HepG2 (cell line): Measurements from ENCODE around the gene IST1. TPM values are rescaled to one million over a fixed set of nuclear protein-coding genes. Genes with fewer than 3 reads are reported as not detected.

Source experiments
- GATAD2A ChIP-seq: IDR thresholded peaks from 2 replicates; pipeline ENCODE4 v1.6.1; 2016
- GFI1 ChIP-seq: sonication (generic); formaldehyde crosslinking; IDR thresholded peaks from 2 replicates; pipeline ENCODE4 v1.5.0; 2020; ENCODE audit warnings: missing genetic modification reagents, mild to moderate bottlenecking, borderline replicate concordance
- HOXA3 ChIP-seq: sonication (generic); formaldehyde crosslinking; IDR thresholded peaks from 2 replicates; pipeline ENCODE4 v1.5.0; 2020; ENCODE audit warnings: missing genetic modification reagents
- MIXL1 ChIP-seq: IDR thresholded peaks from 2 replicates; pipeline ENCODE4 v1.6.1; 2016
- PHF21A ChIP-seq: sonication (generic); formaldehyde crosslinking; IDR thresholded peaks from 2 replicates; pipeline ENCODE4 v1.5.0; 2020; ENCODE audit warnings: mild to moderate bottlenecking, missing genetic modification reagents
- SMC3 ChIP-seq: IDR thresholded peaks from 2 replicates; pipeline ENCODE4 v1.6.1; 2011; ENCODE audit warnings: low read length, improper control_type of control experiment
- TARDBP ChIP-seq: sonication (generic); formaldehyde crosslinking; IDR thresholded peaks from 2 replicates; pipeline ENCODE4 v1.8.0; 2022; ENCODE audit warnings: mild to moderate bottlenecking, missing genetic modification reagents
- ZBTB7B ChIP-seq: sonication (generic); formaldehyde crosslinking; IDR thresholded peaks from 2 replicates; pipeline ENCODE4 v1.4.0; 2020; ENCODE audit warnings: missing genetic modification reagents
- ZNF614 ChIP-seq: IDR thresholded peaks from 2 replicates; pipeline ENCODE4 v1.6.1; 2018; ENCODE audit warnings: missing biosample characterization, missing genetic modification reagents, inconsistent platforms, borderline replicate concordance
- ZNF775 ChIP-seq: sonication (generic); formaldehyde crosslinking; IDR thresholded peaks from 2 replicates; pipeline ENCODE4 v1.4.0; 2020; ENCODE audit warnings: missing genetic modification reagents, mild to moderate bottlenecking, moderate library complexity, borderline replicate concordance
- ZNF782 ChIP-seq: sonication (generic); formaldehyde crosslinking; IDR thresholded peaks from 2 replicates; pipeline ENCODE4 v1.4.0; 2020; ENCODE audit warnings: missing genetic modification reagents, mild to moderate bottlenecking, borderline replicate concordance
- polyA plus RNA-seq, 8 experiments: library from polyadenylated mRNA; depleted of rRNA in 3 of 8; stranded (reverse) in 7 of 8; unstranded in 1 of 8; fragments of >200 nt; fragmentation: Illumina TruSeq in 4 of 8; extraction: Trizol in 4 of 8; gene quantifications; 2 replicates each; pipeline versions ENCODE4 v1.2.1 to v1.2.3, GENCODE V29; 2011 to 2016; ENCODE audit warnings: low read depth in 4 of 8, missing spikeins in 1 of 8, mixed read lengths in 1 of 8; ENCODE audit not compliant: insufficient read depth in 1 of 8
- total RNA-seq, 5 experiments: library from RNA; depleted of rRNA; stranded (reverse); fragments of >200 nt; fragmentation: Illumina TruSeq; extraction: Trizol; gene quantifications; 2 replicates each; pipeline ENCODE4 v1.2.3, GENCODE V29; 2016; ENCODE audit warnings: low read depth in 1 of 5
- TF ChIP-seq, protein P1 (sequence below): sonication (generic); formaldehyde crosslinking; IDR thresholded peaks from 2 replicates; pipeline ENCODE4 v1.4.0; 2020; ENCODE audit warnings: mild to moderate bottlenecking, missing genetic modification reagents
- TF ChIP-seq, protein P2 (sequence below): sonication (generic); formaldehyde crosslinking; IDR thresholded peaks from 2 replicates; pipeline ENCODE4 v1.4.0; 2020; ENCODE audit warnings: missing genetic modification reagents
- TF ChIP-seq, protein P3 (sequence below), 2 experiments: sonication (generic) in 1 of 2; formaldehyde crosslinking in 1 of 2; IDR thresholded peaks; 2 replicates each; pipeline versions ENCODE4 v1.4.0 to v1.6.1; 2018 to 2020; ENCODE audit warnings: missing genetic modification reagents in 2 of 2, borderline replicate concordance in 1 of 2, low read depth in 1 of 2, mild to moderate bottlenecking in 1 of 2, missing biosample characterization in 1 of 2
- TF ChIP-seq, protein P4 (sequence below): sonication (generic); formaldehyde crosslinking; conservative IDR thresholded peaks from 2 replicates; pipeline ENCODE4 v1.8.0; 2022; ENCODE audit warnings: mild to moderate bottlenecking, moderate library complexity, missing genetic modification reagents

Gene IST1
- total and polyA plus RNA-seq, 2 of the 13 experiments (the other 11 are each of a cell fraction or from before 2014, with no cell fraction given) = 346 to 415 TPM

DNA sequence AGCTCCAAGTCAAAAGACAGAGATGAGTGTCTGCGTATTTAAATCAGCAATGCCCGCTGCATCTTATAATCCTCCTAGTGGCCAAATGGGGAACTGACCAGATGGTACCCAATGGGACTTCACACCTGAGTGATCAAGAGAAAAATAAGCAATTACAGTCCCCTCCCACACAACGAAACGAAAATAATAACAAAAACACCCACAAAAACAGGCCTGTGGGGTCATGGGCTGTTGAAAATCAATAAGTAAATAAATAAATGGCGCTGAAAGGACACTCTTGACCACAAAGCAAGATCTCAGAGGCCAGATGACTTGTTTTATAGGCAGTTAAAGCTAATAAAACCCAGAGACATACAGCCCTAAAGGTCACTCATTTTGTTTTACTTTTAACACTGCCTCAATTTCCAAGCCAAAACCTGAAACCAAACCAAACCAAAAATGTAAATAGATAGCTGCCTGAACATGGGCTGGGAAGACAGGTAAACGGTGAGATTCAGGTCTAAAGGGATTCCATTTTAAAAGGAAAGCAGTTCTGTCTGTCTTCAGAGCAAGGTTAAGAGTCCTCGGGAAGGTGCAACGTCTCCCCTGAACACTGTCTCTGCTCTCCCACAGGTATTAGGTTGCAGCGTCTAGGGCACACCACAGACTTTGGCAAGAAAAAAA, 12.7 kb upstream of the IST1 start (continued):
- TF ChIP-seq, protein P1, sequence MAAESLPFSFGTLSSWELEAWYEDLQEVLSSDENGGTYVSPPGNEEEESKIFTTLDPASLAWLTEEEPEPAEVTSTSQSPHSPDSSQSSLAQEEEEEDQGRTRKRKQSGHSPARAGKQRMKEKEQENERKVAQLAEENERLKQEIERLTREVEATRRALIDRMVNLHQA (CRISPR knock-in tag) = no peak
- TF ChIP-seq, protein P2, sequence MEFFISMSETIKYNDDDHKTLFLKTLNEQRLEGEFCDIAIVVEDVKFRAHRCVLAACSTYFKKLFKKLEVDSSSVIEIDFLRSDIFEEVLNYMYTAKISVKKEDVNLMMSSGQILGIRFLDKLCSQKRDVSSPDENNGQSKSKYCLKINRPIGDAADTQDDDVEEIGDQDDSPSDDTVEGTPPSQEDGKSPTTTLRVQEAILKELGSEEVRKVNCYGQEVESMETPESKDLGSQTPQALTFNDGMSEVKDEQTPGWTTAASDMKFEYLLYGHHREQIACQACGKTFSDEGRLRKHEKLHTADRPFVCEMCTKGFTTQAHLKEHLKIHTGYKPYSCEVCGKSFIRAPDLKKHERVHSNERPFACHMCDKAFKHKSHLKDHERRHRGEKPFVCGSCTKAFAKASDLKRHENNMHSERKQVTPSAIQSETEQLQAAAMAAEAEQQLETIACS (CRISPR knock-in tag) = 0 out of 2 replicates have a peak, but pooled peaks have one; percentile 51
- TF ChIP-seq ZBTB7B (no peak), GATAD2A (CRISPR knock-in tag) (0 out of 2 replicates have a peak, but pooled peaks have one; percentile 31), GFI1 (CRISPR knock-in tag) (0 out of 2 replicates have a peak, but pooled peaks have one; percentile 20), ZNF614 (0 out of 2 replicates have a peak, but pooled peaks have one; percentile 22), ZNF775 (CRISPR knock-in tag) (0 out of 2 replicates have a peak, but pooled peaks have one; percentile 56), MIXL1 (CRISPR knock-in tag) (peak; percentile 11; the same call in 1 of the 2 replicates), PHF21A (CRISPR knock-in tag) (peak; percentile 28; the same call in 1 of the 2 replicates), ZNF782 (CRISPR knock-in tag) (0 out of 2 replicates have a peak, but pooled peaks have one; percentile 43), TARDBP (CRISPR knock-in tag) (0 out of 2 replicates have a peak, but pooled peaks have one; percentile 25), HOXA3 (CRISPR knock-in tag) (no peak), SMC3 (peak; percentile 67)
- TF ChIP-seq, protein P3, sequence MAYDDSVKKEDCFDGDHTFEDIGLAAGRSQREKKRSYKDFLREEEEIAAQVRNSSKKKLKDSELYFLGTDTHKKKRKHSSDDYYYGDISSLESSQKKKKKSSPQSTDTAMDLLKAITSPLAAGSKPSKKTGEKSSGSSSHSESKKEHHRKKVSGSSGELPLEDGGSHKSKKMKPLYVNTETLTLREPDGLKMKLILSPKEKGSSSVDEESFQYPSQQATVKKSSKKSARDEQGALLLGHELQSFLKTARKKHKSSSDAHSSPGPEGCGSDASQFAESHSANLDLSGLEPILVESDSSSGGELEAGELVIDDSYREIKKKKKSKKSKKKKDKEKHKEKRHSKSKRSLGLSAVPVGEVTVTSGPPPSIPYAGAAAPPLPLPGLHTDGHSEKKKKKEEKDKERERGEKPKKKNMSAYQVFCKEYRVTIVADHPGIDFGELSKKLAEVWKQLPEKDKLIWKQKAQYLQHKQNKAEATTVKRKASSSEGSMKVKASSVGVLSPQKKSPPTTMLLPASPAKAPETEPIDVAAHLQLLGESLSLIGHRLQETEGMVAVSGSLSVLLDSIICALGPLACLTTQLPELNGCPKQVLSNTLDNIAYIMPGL (CRISPR knock-in tag; IDR thresholded peaks at IDR 0.05; ENCODE audit: borderline replicate concordance in 1 of 2, low read depth in 1 of 2) = peak in 1 of 2 experiments; percentile 53; a peak in 1 of 4 replicates
- TF ChIP-seq, protein P4, sequence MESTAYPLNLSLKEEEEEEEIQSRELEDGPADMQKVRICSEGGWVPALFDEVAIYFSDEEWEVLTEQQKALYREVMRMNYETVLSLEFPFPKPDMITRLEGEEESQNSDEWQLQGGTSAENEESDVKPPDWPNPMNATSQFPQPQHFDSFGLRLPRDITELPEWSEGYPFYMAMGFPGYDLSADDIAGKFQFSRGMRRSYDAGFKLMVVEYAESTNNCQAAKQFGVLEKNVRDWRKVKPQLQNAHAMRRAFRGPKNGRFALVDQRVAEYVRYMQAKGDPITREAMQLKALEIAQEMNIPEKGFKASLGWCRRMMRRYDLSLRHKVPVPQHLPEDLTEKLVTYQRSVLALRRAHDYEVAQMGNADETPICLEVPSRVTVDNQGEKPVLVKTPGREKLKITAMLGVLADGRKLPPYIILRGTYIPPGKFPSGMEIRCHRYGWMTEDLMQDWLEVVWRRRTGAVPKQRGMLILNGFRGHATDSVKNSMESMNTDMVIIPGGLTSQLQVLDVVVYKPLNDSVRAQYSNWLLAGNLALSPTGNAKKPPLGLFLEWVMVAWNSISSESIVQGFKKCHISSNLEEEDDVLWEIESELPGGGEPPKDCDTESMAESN (CRISPR knock-in tag) = no peak
